HepG2 (cell line): ENCODE data around the gene RGS19.

Source experiments
- CTCF ChIP-seq: sonication (generic); formaldehyde crosslinking; IDR thresholded peaks from 2 replicates; pipeline ENCODE4 v1.5.0; 2020; ENCODE audit warnings: mild to moderate bottlenecking, missing genetic modification reagents, moderate library complexity
- EP300 ChIP-seq, 3 experiments: sonication (generic) in 1 of 3; formaldehyde crosslinking in 1 of 3; IDR thresholded peaks; 2 replicates each; pipeline versions ENCODE4 v1.5.1 to v1.6.1; 2011 to 2020; ENCODE audit warnings: low read depth in 2 of 3, low read length in 2 of 3, borderline replicate concordance in 1 of 3, improper control_type of control experiment in 1 of 3, mild to moderate bottlenecking in 1 of 3, missing genetic modification reagents in 1 of 3, moderate library complexity in 1 of 3
- NR2C2 ChIP-seq: sonication (generic); formaldehyde crosslinking; IDR thresholded peaks from 2 replicates; pipeline ENCODE4 v1.4.0; 2020; ENCODE audit warnings: missing genetic modification reagents, mild to moderate bottlenecking, moderate library complexity, borderline replicate concordance
- SP1 ChIP-seq, 2 experiments: fragments of 450-650 bp in 1 of 2; sonication (generic) in 1 of 2; formaldehyde crosslinking in 1 of 2; IDR thresholded peaks; 2 replicates each; pipeline versions ENCODE4 v1.4.0 to v1.6.1; 2016 to 2020; ENCODE audit warnings: missing genetic modification reagents in 1 of 2
- ZNF550 ChIP-seq: sonication (generic); formaldehyde crosslinking; IDR thresholded peaks from 2 replicates; pipeline ENCODE4 v1.4.0; 2020; ENCODE audit warnings: mild to moderate bottlenecking, missing genetic modification reagents, borderline replicate concordance

- TF ChIP-seq ZNF550 (no peak), SP1 (IDR thresholded peaks at IDR 0.05) (no peak), SP1 (CRISPR knock-in tag; IDR thresholded peaks at IDR 0.05) (peak; percentile 38; the same call in 1 of the 2 replicates), EP300 (IDR thresholded peaks at IDR 0.05; ENCODE audit: low read depth in 2 of 2, low read length in 2 of 2) (peak in 1 of 2 experiments; percentile 21; a peak in 1 of 4 replicates), EP300 (CRISPR knock-in tag; IDR thresholded peaks at IDR 0.05; ENCODE audit: borderline replicate concordance) (peak; percentile 8; the same call in 1 of the 2 replicates), NR2C2 (CRISPR knock-in tag) (peak; percentile 97), CTCF (no peak)
Observed at GRCh38 chr20:64036346-64037198, 42.7 kb downstream of the RGS19 start.
